GM21390 (cell line): ENCODE results near the gene PRKAR1B.
"Not testable (repeated sequence)": the region's sequence is repeated elsewhere in the genome, so short reads cannot be mapped to it uniquely, and the experiment has no call there.

Experiments
- ATAC-seq: cut with Tn5 transposase; IDR thresholded peaks from one replicate; pipeline ENCODE4 v1.9.1; 2021; ENCODE audit not compliant: unreplicated experiment

PRKAR1B gene

DNA sequence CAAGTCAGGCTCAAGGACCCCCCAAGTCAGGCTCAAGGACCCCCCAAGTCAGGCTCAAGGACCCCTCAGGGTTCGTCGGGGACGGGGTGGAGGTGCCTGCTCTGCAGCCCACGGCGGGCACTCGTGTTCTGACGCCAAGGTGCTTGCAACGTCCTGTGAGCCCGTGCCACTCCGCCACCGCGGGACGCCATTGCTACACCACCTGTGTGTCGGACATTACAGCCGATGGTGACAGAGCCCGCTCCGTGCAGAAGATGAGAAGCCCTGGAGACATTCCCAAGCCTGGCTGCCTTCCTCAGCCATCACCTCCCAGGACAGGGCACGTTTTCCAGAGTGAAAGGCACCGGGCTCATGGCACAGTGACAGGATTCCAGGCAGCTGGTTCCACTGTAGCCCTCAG lies 98.3 kb downstream of the PRKAR1B start:
- ATAC-seq: no peak

GRCh38 chr7:628402-628763 lies 98.7 kb downstream of the PRKAR1B start:
- no peak for ATAC-seq

DNA sequence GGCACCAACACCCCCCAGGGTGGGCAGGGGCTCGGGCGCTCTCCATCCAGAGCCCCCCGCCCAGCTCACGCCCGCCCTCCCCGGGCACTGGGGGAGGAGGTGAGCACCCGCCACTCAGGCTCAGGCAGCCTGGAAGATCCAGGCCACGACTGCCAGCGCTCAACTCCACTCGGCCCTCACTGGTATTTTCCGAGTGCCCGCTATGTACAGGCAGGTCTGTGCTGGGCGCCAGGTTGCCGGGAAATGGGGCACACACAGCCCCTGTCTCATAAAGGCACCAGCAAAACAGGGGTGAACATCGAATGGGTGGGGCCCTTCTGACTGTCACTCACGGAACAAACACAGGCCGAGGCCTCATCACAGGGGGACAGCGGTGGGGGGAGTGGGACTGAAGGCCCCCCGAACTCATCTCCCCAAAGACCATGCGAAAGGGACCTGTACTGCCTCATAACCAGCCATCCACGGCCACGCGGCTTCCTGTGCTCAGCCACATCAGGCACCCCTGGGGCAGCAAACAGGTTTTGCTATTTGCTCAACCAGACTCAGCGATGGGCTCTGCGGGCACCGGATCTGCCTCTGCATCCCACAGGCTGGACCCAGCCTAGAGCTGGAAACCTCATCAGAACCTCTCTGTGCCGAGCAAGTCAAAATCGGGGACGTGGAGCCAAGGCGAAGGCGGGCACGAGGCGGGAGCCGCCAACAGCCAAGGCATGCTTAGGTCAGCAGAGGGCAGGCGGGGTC lies 99.2 kb downstream of the PRKAR1B start:
- no peak for ATAC-seq

DNA sequence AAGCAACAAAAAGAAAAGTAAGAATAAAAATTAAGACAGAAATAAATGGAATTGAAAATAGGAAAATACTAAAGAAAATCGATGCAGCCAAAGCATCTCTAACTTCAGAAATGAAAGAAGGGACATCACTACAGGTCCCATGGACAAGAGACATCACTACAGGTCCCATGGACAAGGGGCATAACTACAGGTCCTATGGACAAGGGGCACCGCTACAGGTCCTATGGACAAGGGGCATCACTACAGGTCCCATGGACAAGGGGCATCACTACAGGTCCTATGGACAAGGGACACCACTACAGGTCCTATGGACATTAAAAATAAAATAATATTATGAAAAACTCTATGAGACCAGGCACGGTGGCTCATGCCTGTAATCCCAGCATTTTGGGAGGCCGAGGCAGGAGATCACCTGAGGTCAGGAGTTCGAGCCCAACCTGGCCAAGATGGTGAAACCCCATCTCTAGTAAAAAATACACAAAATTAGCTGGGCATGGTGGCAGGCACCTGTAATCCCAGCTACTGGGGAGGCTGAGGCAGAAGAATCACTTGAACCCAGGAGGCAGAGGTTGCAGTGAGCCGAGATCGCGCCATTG lies 101.6 kb downstream of the PRKAR1B start:
- no peak for ATAC-seq

- ATAC-seq: no peak
Measured at GRCh38 chr7:623464-623863, 103.6 kb downstream of the PRKAR1B start.

GRCh38 chr7:621572-622285 lies 105.4 kb downstream of the PRKAR1B start:
- ATAC-seq: no peak

DNA sequence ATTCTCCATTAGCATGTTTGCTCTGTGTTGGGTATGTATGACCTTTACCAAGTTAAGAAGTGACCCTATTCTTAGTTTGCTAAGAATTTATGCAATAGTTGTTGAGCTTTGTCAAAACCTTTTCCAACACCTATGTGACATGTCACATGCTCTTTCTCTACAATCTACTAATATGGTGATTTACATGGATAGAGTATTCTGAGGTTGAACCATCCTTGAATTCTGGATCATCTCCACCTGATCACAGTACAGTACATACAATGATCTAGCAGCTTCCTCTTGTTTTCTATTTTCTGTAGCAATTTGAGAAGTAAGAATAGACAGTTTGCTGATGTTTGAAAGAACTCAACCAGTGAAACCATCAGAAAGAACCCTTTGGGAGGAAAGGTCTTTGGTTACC lies 106.2 kb downstream of the PRKAR1B start:
- no peak for ATAC-seq

DNA sequence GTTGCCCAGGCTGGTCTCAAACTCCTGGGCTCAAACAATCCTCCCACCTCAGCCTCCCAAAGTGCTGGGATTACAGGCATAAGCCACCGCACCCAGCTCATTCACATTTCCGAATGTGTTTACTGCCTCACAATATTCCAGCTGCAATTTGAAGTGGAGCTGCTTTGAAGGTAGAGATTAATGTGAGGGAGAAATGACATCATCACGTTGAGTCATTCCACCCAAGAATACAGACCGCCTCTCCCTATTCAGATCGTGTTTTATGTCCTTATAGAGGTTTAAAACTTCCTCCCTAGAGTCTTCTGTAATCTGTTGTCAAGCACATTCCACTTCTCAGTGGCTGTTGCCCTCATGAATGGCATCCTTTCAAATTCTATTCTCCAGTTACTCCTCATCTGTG lies 107.0 kb downstream of the PRKAR1B start:
- ATAC-seq: no peak

GRCh38 chr7:619368-619840 lies 107.7 kb downstream of the PRKAR1B start:
- no peak for ATAC-seq

DNA sequence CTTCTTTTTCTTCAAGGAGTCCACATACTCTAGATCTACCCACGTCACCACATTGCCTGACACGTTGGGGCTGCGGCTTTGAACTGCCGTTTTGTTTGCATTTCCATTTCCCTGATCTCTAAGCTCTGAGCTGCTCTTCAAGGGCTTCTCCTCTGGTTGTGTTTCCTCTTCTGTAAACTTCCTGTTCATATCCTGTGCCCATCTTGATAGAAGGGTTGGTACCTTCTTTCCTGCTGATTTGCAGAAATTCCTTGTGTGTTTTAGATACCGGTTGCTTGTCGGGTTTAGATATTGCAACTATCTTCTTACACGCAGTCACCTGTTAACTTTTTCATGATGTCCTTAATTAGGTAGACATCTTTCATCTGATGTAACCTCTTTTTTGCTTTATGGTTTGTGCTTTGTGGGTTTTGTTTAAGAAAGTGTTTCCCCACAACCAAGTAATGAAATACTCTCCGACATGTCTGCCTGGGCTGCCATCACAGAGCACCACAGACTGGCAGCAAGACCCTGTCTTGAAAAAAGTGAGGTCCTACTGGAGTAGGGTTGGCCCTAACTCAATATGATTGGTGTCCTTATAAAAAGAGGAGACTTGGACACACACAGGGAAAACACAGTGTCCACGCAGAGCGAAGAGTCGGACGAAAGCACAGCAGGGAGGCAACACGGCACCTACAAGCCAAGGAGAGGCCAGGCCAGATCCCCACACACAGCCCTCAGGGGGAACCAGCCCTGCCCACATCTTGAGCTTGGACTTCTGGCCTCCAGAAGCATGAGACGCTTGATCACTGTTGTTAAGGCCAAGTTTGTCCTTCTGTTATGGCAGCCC lies 108.3 kb downstream of the PRKAR1B start:
- no peak for ATAC-seq

GRCh38 chr7:617614-618538 lies 109.2 kb downstream of the PRKAR1B start:
- ATAC-seq: no peak

- no peak for ATAC-seq
Measured at GRCh38 chr7:613442-614140, 113.5 kb downstream of the PRKAR1B start.

- not testable (repeated sequence) for ATAC-seq
Measured at GRCh38 chr7:611837-612236, 115.2 kb downstream of the PRKAR1B start.

GRCh38 chr7:611281-611810 lies 115.7 kb downstream of the PRKAR1B start:
- ATAC-seq: no peak

- ATAC-seq: no peak
Measured at GRCh38 chr7:610531-611280, 116.4 kb downstream of the PRKAR1B start.

DNA sequence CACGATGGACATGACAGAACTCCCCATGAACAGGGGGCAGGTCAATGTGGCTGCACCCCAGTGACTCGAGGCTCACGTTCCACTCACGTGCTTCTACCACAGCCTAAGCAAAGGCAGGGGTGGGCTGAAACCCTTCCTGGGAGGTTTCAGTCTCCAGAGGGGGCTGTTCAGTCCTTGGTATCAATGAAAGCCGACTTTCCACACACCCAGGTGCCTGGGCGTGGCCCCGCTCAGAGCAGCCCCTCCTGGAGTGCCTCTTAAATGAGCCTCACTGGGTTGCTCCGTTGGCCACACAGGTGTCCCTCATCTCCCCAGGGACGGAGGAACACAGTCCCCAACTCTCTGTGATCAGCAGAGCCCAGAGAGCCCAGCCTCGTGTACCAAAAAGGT lies 116.9 kb downstream of the PRKAR1B start:
- ATAC-seq: no peak

DNA sequence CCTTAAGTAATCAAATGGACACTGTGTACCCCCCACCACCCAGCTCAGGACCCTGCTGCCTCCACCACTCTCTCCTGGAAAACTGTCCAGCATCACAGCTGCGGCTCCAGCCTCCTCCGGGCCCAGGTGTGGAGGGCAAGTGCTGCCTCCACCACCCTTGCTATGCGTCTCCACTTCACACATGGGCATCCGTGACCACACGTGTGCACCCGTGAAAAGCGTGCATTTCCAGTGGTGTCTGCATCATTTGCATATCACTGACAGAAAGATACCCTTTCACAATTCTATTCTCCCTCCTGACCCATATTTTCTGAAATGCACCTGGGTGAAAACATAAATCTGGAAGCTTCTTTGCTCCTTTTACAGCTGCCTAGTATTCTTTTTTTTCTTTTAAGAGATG lies 117.7 kb downstream of the PRKAR1B start:
- ATAC-seq: no peak

DNA sequence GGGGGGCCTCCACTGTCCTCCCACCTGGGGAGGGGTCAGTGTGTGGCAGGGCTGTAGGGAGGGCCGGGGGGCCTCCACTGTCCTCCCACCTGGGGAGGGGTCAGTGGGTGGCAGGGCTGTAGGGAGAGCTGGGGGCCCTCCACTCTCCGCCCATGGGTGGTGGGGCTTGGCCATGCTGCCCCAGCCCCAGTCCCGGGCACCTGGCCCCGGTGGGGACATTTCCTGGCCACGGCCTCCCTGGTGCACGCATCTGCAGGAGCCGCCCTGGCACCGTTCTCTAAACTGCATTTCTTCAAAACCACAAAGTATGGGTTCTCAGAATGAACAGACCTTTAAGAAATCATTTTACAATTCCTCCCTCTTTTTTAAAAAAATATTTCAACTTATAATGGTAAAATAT lies 118.1 kb downstream of the PRKAR1B start:
- no peak for ATAC-seq

- no peak for ATAC-seq
Measured at GRCh38 chr7:608361-608760, 118.7 kb downstream of the PRKAR1B start.
